Measurements from ENCODE around the gene OPRL1. TPM values are rescaled to one million over a fixed set of nuclear protein-coding genes. Genes with fewer than 3 reads are reported as not detected.

Gene OPRL1
- total and polyA plus RNA-seq, 2 donors (not counting 1 experiment from before 2014, with no cell fraction given) = 3.5 to 6.2 TPM

- no peak overlapping the region for H3K27ac Mint-ChIP-seq
- peaks cover 13% of the 10 kb centered on the region for H3K4me1 Mint-ChIP-seq
- H3K36me3 ChIP-seq (replicated peaks in 1 of 2; ENCODE audit: control extremely low read depth in 1 of 2, control insufficient read depth in 1 of 2, extremely low read depth in 1 of 2, insufficient read depth in 2 of 2, low read length in 1 of 2) = no peaks in the 10 kb centered on the region
- H3K27me3 ChIP-seq (replicated peaks in 1 of 4; ENCODE audit: control extremely low read depth in 1 of 4, control insufficient read depth in 3 of 4, insufficient read depth in 4 of 4, low read length in 3 of 4) = peaks cover 0 to 3% (median 0%) of the 10 kb centered on the region in 4 experiments
- H3K9me3 Mint-ChIP-seq (ENCODE audit: insufficient read depth) = no peaks in the 10 kb centered on the region
- H3K9me3 ChIP-seq (ENCODE audit: control extremely low read depth in 1 of 3, control insufficient read depth in 2 of 3, insufficient read depth in 1 of 3, low read length in 2 of 3) = no peaks in the 10 kb centered on the region
- ChIA-PET CTCF (interaction anchor here (4.2 to 9.2 kb wide), 2 partner anchors 13 to 32 kb away, joined by 19 to 220 read pairs; partner anchors contain the start of genes LKAAEAR1, OPRL1 and RGS19), POLR2A (interaction anchor here (0.6 kb wide), 1 partner anchor 140 kb away, joined by 3 read pairs; no protein-coding TSS in a partner anchor)
- H3K79me2 ChIP-seq (ENCODE audit: control insufficient read depth, insufficient read depth, low read length) = no peaks in the 10 kb centered on the region
- ATAC-seq (ENCODE audit: low read depth) (no peak), DNase-seq (no peak)
- no peak overlapping the region for H3K27ac ChIP-seq (ENCODE audit: low read length in 2 of 2)
- no peaks in the 10 kb centered on the region for H3K27me3 Mint-ChIP-seq
- H2AFZ ChIP-seq (ENCODE audit: insufficient read depth, low read depth, low read length, poor library complexity, severe bottlenecking) = no peak overlapping the region
- TF ChIP-seq EZH2 (IDR thresholded peaks at IDR 0.05; ENCODE audit: borderline replicate concordance, insufficient read depth, low read depth, low read length, poor library complexity, severe bottlenecking) (no peak), CTCF (IDR thresholded peaks at IDR 0.05) (no peak)
- H4K20me1 ChIP-seq (ENCODE audit: control insufficient read depth, insufficient read depth, low read length, poor library complexity, severe bottlenecking) = no peaks in the 10 kb centered on the region
- H3K4me2 ChIP-seq (replicated peaks; ENCODE audit: low read depth, low read length, poor library complexity, severe bottlenecking) = no peak overlapping the region
- intact Hi-C loops (cut with micrococcal nuclease) = no loop called here
- no peak overlapping the region for H3K9ac ChIP-seq (ENCODE audit: low read length)
- H3K4me3 ChIP-seq (ENCODE audit: control extremely low read depth in 1 of 5, extremely low read depth in 1 of 5, insufficient read depth in 1 of 5, low read depth in 2 of 5, low read length in 4 of 5) = no peak overlapping the region
- no peak overlapping the region for H3K4me3 Mint-ChIP-seq
- H3K4me1 ChIP-seq (ENCODE audit: control insufficient read depth in 2 of 2, insufficient read depth in 2 of 2, low read length in 2 of 2) = peaks cover under 1 to 20% of the 10 kb centered on the region in 2 donors
- WGBS (ENCODE audit: insufficient coverage) = 90% methylated on average over 13 of the region's 13 CpGs
Measured at GRCh38 chr20:64113796-64114355, 34.0 kb downstream of the OPRL1 start.

GRCh38 chr20:64114356-64114971, 34.6 kb downstream of the OPRL1 start:
- peaks cover 0 to 14% of the 10 kb centered on the region in 2 donors for H3K4me1 ChIP-seq (ENCODE audit: control insufficient read depth in 2 of 2, insufficient read depth in 2 of 2, low read length in 2 of 2)
- no peak overlapping the region for H3K9ac ChIP-seq (ENCODE audit: low read length)
- TF ChIP-seq EZH2 (IDR thresholded peaks at IDR 0.05; ENCODE audit: borderline replicate concordance, insufficient read depth, low read depth, low read length, poor library complexity, severe bottlenecking) = no peak
- TF ChIP-seq CTCF (IDR thresholded peaks at IDR 0.05) = no peak
- no peak overlapping the region for H3K27ac ChIP-seq (ENCODE audit: low read length in 2 of 2)
- H3K27me3 Mint-ChIP-seq = no peaks in the 10 kb centered on the region
- H3K4me3 Mint-ChIP-seq = no peak overlapping the region
- no peak overlapping the region for H3K4me3 ChIP-seq (ENCODE audit: control extremely low read depth in 1 of 5, extremely low read depth in 1 of 5, insufficient read depth in 1 of 5, low read depth in 2 of 5, low read length in 4 of 5)
- H3K9me3 Mint-ChIP-seq (ENCODE audit: insufficient read depth) = no peaks in the 10 kb centered on the region
- ChIA-PET CTCF (interaction anchor here (1.4 to 9.2 kb wide), 4 partner anchors 13 to 76 kb away, joined by 3 to 220 read pairs (median 11); partner anchors contain the start of genes LKAAEAR1, OPRL1 and RGS19), POLR2A (no interaction called here)
- no peaks in the 10 kb centered on the region for H3K9me3 ChIP-seq (ENCODE audit: control extremely low read depth in 1 of 3, control insufficient read depth in 2 of 3, insufficient read depth in 1 of 3, low read length in 2 of 3)
- DNase-seq (no peak), ATAC-seq (ENCODE audit: low read depth) (no peak)
- intact Hi-C loops (cut with micrococcal nuclease) = no loop called here
- WGBS (ENCODE audit: insufficient coverage) = 93% methylated on average over 14 of the region's 14 CpGs
- H2AFZ ChIP-seq (ENCODE audit: insufficient read depth, low read depth, low read length, poor library complexity, severe bottlenecking) = no peak overlapping the region
- H3K27me3 ChIP-seq (replicated peaks in 1 of 4; ENCODE audit: control extremely low read depth in 1 of 4, control insufficient read depth in 3 of 4, insufficient read depth in 4 of 4, low read length in 3 of 4) = peaks cover 0 to 2% (median 0%) of the 10 kb centered on the region in 4 experiments
- no peaks in the 10 kb centered on the region for H4K20me1 ChIP-seq (ENCODE audit: control insufficient read depth, insufficient read depth, low read length, poor library complexity, severe bottlenecking)
- peaks cover 11% of the 10 kb centered on the region for H3K4me1 Mint-ChIP-seq
- no peaks in the 10 kb centered on the region for H3K36me3 ChIP-seq (replicated peaks in 1 of 2; ENCODE audit: control extremely low read depth in 1 of 2, control insufficient read depth in 1 of 2, extremely low read depth in 1 of 2, insufficient read depth in 2 of 2, low read length in 1 of 2)
- H3K4me2 ChIP-seq (replicated peaks; ENCODE audit: low read depth, low read length, poor library complexity, severe bottlenecking) = no peak overlapping the region
- H3K27ac Mint-ChIP-seq = no peak overlapping the region
- H3K79me2 ChIP-seq (ENCODE audit: control insufficient read depth, insufficient read depth, low read length) = no peaks in the 10 kb centered on the region

All from B cell (primary cell).